Measurements from ENCODE around the gene HPS5. TPM values are rescaled to one million over a fixed set of nuclear protein-coding genes. Genes with fewer than 3 reads are reported as not detected.

Gene HPS5
- total RNA-seq, 4 donors from 2014 or later, result 13.5 to 37.3 (median 20.2) TPM

DNA sequence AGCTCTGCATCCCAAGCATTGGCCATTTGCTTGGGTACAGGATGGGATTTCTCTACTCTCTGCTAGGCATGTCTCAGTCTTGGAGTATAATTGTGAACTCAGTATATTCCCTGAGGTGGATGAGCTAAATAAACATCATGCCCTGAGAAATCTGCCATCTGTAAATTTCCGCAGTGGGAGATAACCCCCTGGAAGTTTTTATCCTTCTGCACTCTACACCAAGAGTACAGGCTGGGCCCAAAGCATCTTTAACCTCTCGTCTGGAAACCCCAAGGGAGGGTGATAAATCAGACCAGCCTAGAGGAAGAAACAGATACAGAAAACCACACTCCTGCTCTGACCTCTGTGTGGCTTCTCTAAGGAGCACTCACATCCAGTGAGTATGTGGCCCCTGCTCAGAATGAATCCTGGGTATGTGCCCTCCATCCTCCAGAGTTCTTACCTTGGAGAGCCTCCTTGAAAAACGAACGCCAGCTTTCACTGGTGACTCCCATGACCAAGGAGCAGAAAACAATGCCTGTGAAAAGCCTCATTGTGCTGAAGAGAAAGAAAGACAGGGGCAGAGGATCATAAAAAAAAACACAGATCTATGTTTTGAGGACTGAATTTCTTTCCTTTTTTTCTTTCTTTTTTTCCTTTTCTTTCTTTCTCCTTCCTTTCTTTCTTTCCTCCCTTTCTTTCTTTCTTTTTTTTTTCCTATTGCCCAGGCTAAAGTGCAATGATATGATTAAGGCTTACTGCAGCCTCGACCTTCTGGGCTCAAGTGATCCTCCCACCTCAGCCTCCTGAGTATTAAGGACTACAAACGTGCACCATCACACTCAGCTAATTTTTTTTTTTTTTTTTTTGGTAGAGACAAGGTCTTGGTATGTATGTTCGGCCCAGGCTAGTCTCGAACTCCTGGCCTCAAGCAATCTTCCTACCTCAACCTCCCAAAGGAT lies 86.3 kb downstream of the HPS5 start:
- H3K27me3 ChIP-seq, result no peaks in the 10 kb centered on the region
- 48 to 61% methylated on average over 2 to 6 of the region's 8 CpGs for WGBS, 2 donors (ENCODE audit: low coverage in 1 of 2)
- no peak for ATAC-seq
- no peaks in the 10 kb centered on the region for H3K36me3 ChIP-seq
- H3K9me3 ChIP-seq, result no peaks in the 10 kb centered on the region
- no peak overlapping the region for H3K27ac ChIP-seq
- no peak overlapping the region for H3K4me3 ChIP-seq
- H3K4me1 ChIP-seq, result no peaks in the 10 kb centered on the region
- no peak for TF ChIP-seq EP300 (IDR thresholded peaks at IDR 0.05)

- Histone ChIP-seq H3K27ac (no peak overlapping the region), H3K4me3 (no peak overlapping the region), H3K36me3 (no peaks in the 10 kb centered on the region), H3K9me3 (no peaks in the 10 kb centered on the region), H3K27me3 (no peaks in the 10 kb centered on the region), H3K4me1 (no peaks in the 10 kb centered on the region)
- 76 to 84% methylated on average over 4 of the region's 4 CpGs for WGBS, 2 donors (ENCODE audit: low coverage in 1 of 2)
- no peak for ATAC-seq
- TF ChIP-seq POLR2A (IDR thresholded peaks at IDR 0.05) (no peak), EP300 (IDR thresholded peaks at IDR 0.05) (no peak), CTCF (IDR thresholded peaks at IDR 0.05) (no peak), POLR2AphosphoS5 (IDR thresholded peaks at IDR 0.05) (no peak)
Measured at GRCh38 chr11:18233912-18234311, 88.0 kb downstream of the HPS5 start.

DNA sequence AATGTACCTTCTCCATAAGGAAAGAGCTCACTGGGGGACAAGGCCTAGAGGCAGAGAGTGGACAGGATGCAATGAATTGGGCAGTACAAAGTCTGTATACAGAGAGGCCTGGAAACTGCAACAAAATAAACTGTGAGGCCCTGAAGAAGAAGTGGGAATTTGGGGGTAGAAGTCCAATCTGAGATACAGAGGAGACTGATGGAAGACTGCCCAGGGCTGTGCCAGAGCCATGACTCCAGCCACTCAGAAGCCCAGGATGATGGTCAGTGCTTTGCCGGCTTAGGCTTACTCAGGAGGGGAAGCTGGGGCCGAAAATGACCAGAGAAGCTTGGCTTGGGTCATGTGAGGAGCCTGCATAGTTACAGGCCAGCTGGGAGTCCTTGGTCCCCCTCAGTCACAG lies 91.1 kb downstream of the HPS5 start:
- no peak for TF ChIP-seq POLR2A (IDR thresholded peaks at IDR 0.05)
- TF ChIP-seq CTCF (IDR thresholded peaks at IDR 0.05), result no peak
- TF ChIP-seq POLR2AphosphoS5 (IDR thresholded peaks at IDR 0.05), result no peak
- no peak for TF ChIP-seq EP300 (IDR thresholded peaks at IDR 0.05)
- ATAC-seq, result no peak
- no peak overlapping the region for H3K4me3 ChIP-seq

GRCh38 chr11:18229501-18229900 lies 92.4 kb downstream of the HPS5 start:
- Histone ChIP-seq H3K27me3 (no peaks in the 10 kb centered on the region), H3K4me3 (no peak overlapping the region), H3K9me3 (no peaks in the 10 kb centered on the region), H3K36me3 (no peaks in the 10 kb centered on the region), H3K4me1 (no peaks in the 10 kb centered on the region), H3K27ac (no peak overlapping the region)
- no peak for ATAC-seq
- no peak for TF ChIP-seq CTCF (IDR thresholded peaks at IDR 0.05)
- TF ChIP-seq POLR2A (IDR thresholded peaks at IDR 0.05), result no peak
- TF ChIP-seq EP300 (IDR thresholded peaks at IDR 0.05), result no peak
- no peak for TF ChIP-seq POLR2AphosphoS5 (IDR thresholded peaks at IDR 0.05)
- 30% methylated on average over 2 of the region's 3 CpGs; no CpG with 5 or more reads in 1 of the 2 donors for WGBS, 2 donors (ENCODE audit: low coverage in 1 of 2)

More for the DNA sequence above, 91.1 kb downstream of the HPS5 start:
- Histone ChIP-seq H3K4me1 (no peaks in the 10 kb centered on the region), H3K27ac (no peak overlapping the region), H3K9me3 (no peaks in the 10 kb centered on the region), H3K27me3 (no peaks in the 10 kb centered on the region), H3K36me3 (no peaks in the 10 kb centered on the region)
- WGBS, 2 donors (ENCODE audit: low coverage in 1 of 2), result 81% methylated on average over 2 of the region's 2 CpGs; no CpG with 5 or more reads in 1 of the 2 donors

Small RNAs within 50 kb of the gene (small RNA-seq; reads per million reads assigned to genes)
- gene RNA5SP333 (0 reads per million in 4 donors), gene RNA5SP334 (0 reads per million in 4 donors)

Other genes starting within 250 kb of the HPS5 start
- gene SAAL1, start 216.1 kb downstream of the HPS5 start, total RNA-seq, result 10 to 100 TPM; 11.3 to 21.5 (median 14.4) TPM
- under 1 TPM in 1 of 4 donors, not detected in 3; 0.31 TPM for gene MRGPRX3, start 189.6 kb downstream of the HPS5 start, total RNA-seq
- gene MRGPRX4, start 149.3 kb downstream of the HPS5 start, total RNA-seq, result not detected
- gene SAA4, start 85.3 kb downstream of the HPS5 start, total RNA-seq, result 1 to 10 TPM in 1 of 4 donors, not detected in 3; 1.5 TPM
- gene SAA2, start 73.5 kb downstream of the HPS5 start, total RNA-seq, result 10 to 100 TPM in 2 of 4 donors, not detected in 2; 18.6 to 36.5 TPM
- gene SAA1, start 55.9 kb downstream of the HPS5 start, total RNA-seq, result 10 to 100 TPM in 2 of 4 donors, 1 to 10 TPM in 1, not detected in 1; 3.6 to 71.7 (median 32.3) TPM
- 10 to 100 TPM; 47.3 to 61.8 (median 57.4) TPM for gene GTF2H1, start 427 bp upstream of the HPS5 start, total RNA-seq
- gene LDHA, start 72.4 kb upstream of the HPS5 start, total RNA-seq, result 100 to 1,000 TPM; 394 to 614 (median 526) TPM
- gene LDHC, start 90.2 kb upstream of the HPS5 start, total RNA-seq, result not detected
- gene LDHAL6A, start 133.7 kb upstream of the HPS5 start, total RNA-seq, result not detected
- gene TSG101, start 204.8 kb upstream of the HPS5 start, total RNA-seq, result 10 to 100 TPM; 60.1 to 72.8 (median 66.5) TPM

Data from gastroesophageal sphincter (tissue), 4 donors.